BJ (cell line): ENCODE results near the gene SLC10A7. TPM values are rescaled to one million over a fixed set of nuclear protein-coding genes. Genes with fewer than 3 reads are reported as not detected.

ENCODE experiments used
- CTCF ChIA-PET: fragments of 350-600 bp; formaldehyde crosslinking; extraction: SDS; loops from one replicate; lab custom pipeline; 2021; ENCODE audit warnings: antibody characterized with exemption, inconsistent platforms; lab: Yijun Ruan, JAX
- POLR2A ChIA-PET: fragments of 300-600 bp; sonication (Branson Sonifier 250); formaldehyde crosslinking; extraction: SDS; loops from one replicate; lab custom pipeline; 2021; ENCODE audit warnings: antibody characterized with exemption; lab: Charles Lee
- DNase-seq: peaks from one replicate; pipeline ENCODE4 v3.0.0-alpha.2; 2011; ENCODE audit warnings: low read depth
- H3K27me3 ChIP-seq: 2 replicates; pipeline ENCODE4 v1.6.0; 2011; ENCODE audit warnings: low read length; ENCODE audit not compliant: control insufficient read depth, insufficient read depth
- H3K36me3 ChIP-seq: 2 replicates; pipeline ENCODE4 v1.5.1; 2011; ENCODE audit warnings: low read length; ENCODE audit not compliant: control insufficient read depth, insufficient read depth
- H3K4me3 ChIP-seq: 2 replicates; pipeline ENCODE4 v1.5.1; 2011; ENCODE audit warnings: low read depth, mild to moderate bottlenecking, control low read depth, low read length
- CTCF ChIP-seq: IDR thresholded peaks from 2 replicates; pipeline ENCODE4 v1.5.1; 2011; ENCODE audit warnings: low read depth, mild to moderate bottlenecking, control low read depth, inconsistent platforms, low read length, moderate library complexity; ENCODE audit not compliant: insufficient read depth
- polyA plus RNA-seq: library from polyadenylated mRNA; depleted of rRNA; stranded (reverse); fragments of >200 nt; gene quantifications from 2 replicates; pipeline ENCODE4 v1.2.3, GENCODE V29; 2011

SLC10A7 gene
- polyA plus RNA-seq, 1 experiment = 3.9 TPM

- H3K27me3 ChIP-seq = no peaks in the 10 kb centered on the region
- DNase-seq = no peak
- no peak for TF ChIP-seq CTCF
- ChIA-PET POLR2A (no interaction called here), CTCF (no interaction called here)
- no peak overlapping the region for H3K4me3 ChIP-seq
- no peaks in the 10 kb centered on the region for H3K36me3 ChIP-seq
Measured at GRCh38 chr4:146381263-146381872, 140.4 kb downstream of the SLC10A7 start.

- DNase-seq = no peak
- Histone ChIP-seq H3K27me3 (no peaks in the 10 kb centered on the region), H3K36me3 (no peaks in the 10 kb centered on the region), H3K4me3 (no peak overlapping the region)
- POLR2A ChIA-PET = no interaction called here
- TF ChIP-seq CTCF = no peak
- CTCF ChIA-PET = no interaction called here
Measured at GRCh38 chr4:146379744-146380143, 142.0 kb downstream of the SLC10A7 start.

GRCh38 chr4:146371812-146372211 lies 149.9 kb downstream of the SLC10A7 start:
- no peak overlapping the region for H3K4me3 ChIP-seq
- no peaks in the 10 kb centered on the region for H3K27me3 ChIP-seq
- TF ChIP-seq CTCF = no peak
- H3K36me3 ChIP-seq = no peaks in the 10 kb centered on the region
- POLR2A ChIA-PET = no interaction called here
- CTCF ChIA-PET = interaction anchor here (0.9 to 1.4 kb wide), 2 partner anchors 12 to 21 kb away, joined by 3 read pairs; no protein-coding TSS in a partner anchor
- DNase-seq = no peak

- no peak for TF ChIP-seq CTCF
- no peak for DNase-seq
- no peaks in the 10 kb centered on the region for H3K36me3 ChIP-seq
- no peak overlapping the region for H3K4me3 ChIP-seq
- no peaks in the 10 kb centered on the region for H3K27me3 ChIP-seq
- CTCF ChIA-PET = no interaction called here
- POLR2A ChIA-PET = no interaction called here
Measured at GRCh38 chr4:146370841-146371240, 150.9 kb downstream of the SLC10A7 start.

GRCh38 chr4:146369446-146369845 lies 152.3 kb downstream of the SLC10A7 start:
- Histone ChIP-seq H3K4me3 (no peak overlapping the region), H3K36me3 (no peaks in the 10 kb centered on the region), H3K27me3 (no peaks in the 10 kb centered on the region)
- DNase-seq = no peak
- POLR2A ChIA-PET = no interaction called here
- no peak for TF ChIP-seq CTCF
- CTCF ChIA-PET = no interaction called here
